HepG2 (cell line): ENCODE data around the gene TDRD9. TPM values are rescaled to one million over a fixed set of nuclear protein-coding genes. Genes with fewer than 3 reads are reported as not detected.

Experiments
- FOXK2 ChIP-seq: fragments of 450-650 bp; IDR thresholded peaks from 2 replicates; pipeline ENCODE4 v1.6.1; 2016
- GABPA ChIP-seq, 2 experiments: IDR thresholded peaks; 2 replicates each; pipeline ENCODE4 v1.6.1; 2011 to 2016; ENCODE audit warnings: low read depth in 2 of 2, low read length in 1 of 2, missing biosample characterization in 1 of 2, missing genetic modification characterization in 1 of 2
- HNRNPL ChIP-seq: fragments of 200-400 bp; formaldehyde crosslinking; IDR thresholded peaks from 2 replicates; pipeline ENCODE4 v1.6.1; 2017; ENCODE audit warnings: mild to moderate bottlenecking, low read depth, low read length
- MAF1 ChIP-seq: sonication (generic); formaldehyde crosslinking; IDR thresholded peaks from 2 replicates; pipeline ENCODE4 v1.5.0; 2020; ENCODE audit warnings: missing genetic modification reagents, borderline replicate concordance
- RFX5 ChIP-seq: IDR thresholded peaks from 2 replicates; pipeline ENCODE4 v1.6.1; 2011; ENCODE audit warnings: low read depth, low read length, improper control_type of control experiment
- RNF2 ChIP-seq: fragments of 450-650 bp; conservative IDR thresholded peaks from 2 replicates; pipeline ENCODE4 v1.6.1; 2016; ENCODE audit warnings: low read depth
- TEAD3 ChIP-seq: optimal IDR thresholded peaks from 2 replicates; pipeline ENCODE3; 2016; ENCODE audit warnings: borderline replicate concordance
- ZBTB21 ChIP-seq: sonication (generic); formaldehyde crosslinking; IDR thresholded peaks from 2 replicates; pipeline ENCODE4 v1.4.0; 2020; ENCODE audit warnings: missing genetic modification reagents
- ZFP36L1 ChIP-seq: sonication (generic); formaldehyde crosslinking; IDR thresholded peaks from 2 replicates; pipeline ENCODE4 v1.8.0; 2022; ENCODE audit warnings: mild to moderate bottlenecking, missing genetic modification reagents, moderate library complexity
- ZMYM4 ChIP-seq: sonication (generic); formaldehyde crosslinking; IDR thresholded peaks from 2 replicates; pipeline ENCODE4 v1.8.1; 2023; ENCODE audit warnings: mild to moderate bottlenecking, missing genetic modification reagents
- ZNF136 ChIP-seq: sonication (generic); formaldehyde crosslinking; IDR thresholded peaks from 2 replicates; pipeline ENCODE4 v1.8.1; 2022; ENCODE audit warnings: low read depth, mild to moderate bottlenecking, moderate library complexity, missing genetic modification reagents
- ZNF143 ChIP-seq: sonication (generic); formaldehyde crosslinking; IDR thresholded peaks from 2 replicates; pipeline ENCODE4 v1.4.0; 2020; ENCODE audit warnings: missing genetic modification reagents
- ZNF207 ChIP-seq: fragments of 450-650 bp; IDR thresholded peaks from 2 replicates; pipeline ENCODE4 v1.6.1; 2016; ENCODE audit warnings: antibody characterized with exemption, borderline replicate concordance
- ZNF335 ChIP-seq: sonication (generic); formaldehyde crosslinking; IDR thresholded peaks from 2 replicates; pipeline ENCODE4 v1.4.0; 2020; ENCODE audit warnings: missing genetic modification reagents
- ZNF343 ChIP-seq: sonication (generic); formaldehyde crosslinking; IDR thresholded peaks from 2 replicates; pipeline ENCODE4 v1.4.0; 2020; ENCODE audit warnings: mild to moderate bottlenecking, missing genetic modification reagents
- ZNF629 ChIP-seq: sonication (generic); formaldehyde crosslinking; conservative IDR thresholded peaks from 2 replicates; pipeline ENCODE4 v1.5.0; 2020; ENCODE audit warnings: missing genetic modification reagents
- ZZZ3 ChIP-seq: sonication (generic); formaldehyde crosslinking; IDR thresholded peaks from 2 replicates; pipeline ENCODE4 v1.4.0; 2020; ENCODE audit warnings: missing genetic modification reagents, mild to moderate bottlenecking, borderline replicate concordance
- polyA plus RNA-seq, 8 experiments: library from polyadenylated mRNA; depleted of rRNA in 3 of 8; stranded (reverse) in 7 of 8; unstranded in 1 of 8; fragments of >200 nt; fragmentation: Illumina TruSeq in 4 of 8; extraction: Trizol in 4 of 8; gene quantifications; 2 replicates each; pipeline versions ENCODE4 v1.2.1 to v1.2.3, GENCODE V29; 2011 to 2016; ENCODE audit warnings: low read depth in 4 of 8, missing spikeins in 1 of 8, mixed read lengths in 1 of 8; ENCODE audit not compliant: insufficient read depth in 1 of 8
- total RNA-seq, 5 experiments: library from RNA; depleted of rRNA; stranded (reverse); fragments of >200 nt; fragmentation: Illumina TruSeq; extraction: Trizol; gene quantifications; 2 replicates each; pipeline ENCODE4 v1.2.3, GENCODE V29; 2016; ENCODE audit warnings: low read depth in 1 of 5
- TF ChIP-seq, protein P1 (sequence below): sonication (generic); formaldehyde crosslinking; IDR thresholded peaks from 2 replicates; pipeline ENCODE4 v1.4.0; 2020; ENCODE audit warnings: mild to moderate bottlenecking, missing genetic modification reagents
- TF ChIP-seq, protein P2 (sequence below), 2 experiments: fragments of 450-650 bp in 1 of 2; sonication (generic) in 1 of 2; formaldehyde crosslinking; IDR thresholded peaks; 2 replicates each; pipeline versions ENCODE4 v1.5.0 to v1.8.0; 2020 to 2022; ENCODE audit warnings: mild to moderate bottlenecking in 1 of 2, missing genetic modification reagents in 1 of 2
- TF ChIP-seq, protein P3 (sequence below): sonication (generic); formaldehyde crosslinking; IDR thresholded peaks from 2 replicates; pipeline ENCODE4 v1.8.1; 2023; ENCODE audit warnings: missing genetic modification reagents, mild to moderate bottlenecking, borderline replicate concordance
- TF ChIP-seq, protein P4 (sequence below): sonication (generic); formaldehyde crosslinking; IDR thresholded peaks from 2 replicates; pipeline ENCODE4 v1.4.0; 2020; ENCODE audit warnings: missing genetic modification reagents
- TF ChIP-seq, protein P5 (sequence below): sonication (generic); formaldehyde crosslinking; IDR thresholded peaks from 2 replicates; pipeline ENCODE4 v1.4.0; 2020; ENCODE audit warnings: missing genetic modification reagents, borderline replicate concordance

TDRD9 gene
- total and polyA plus RNA-seq, 2 of the 13 experiments (the other 11 are each of a cell fraction or from before 2014, with no cell fraction given), result not detected

DNA sequence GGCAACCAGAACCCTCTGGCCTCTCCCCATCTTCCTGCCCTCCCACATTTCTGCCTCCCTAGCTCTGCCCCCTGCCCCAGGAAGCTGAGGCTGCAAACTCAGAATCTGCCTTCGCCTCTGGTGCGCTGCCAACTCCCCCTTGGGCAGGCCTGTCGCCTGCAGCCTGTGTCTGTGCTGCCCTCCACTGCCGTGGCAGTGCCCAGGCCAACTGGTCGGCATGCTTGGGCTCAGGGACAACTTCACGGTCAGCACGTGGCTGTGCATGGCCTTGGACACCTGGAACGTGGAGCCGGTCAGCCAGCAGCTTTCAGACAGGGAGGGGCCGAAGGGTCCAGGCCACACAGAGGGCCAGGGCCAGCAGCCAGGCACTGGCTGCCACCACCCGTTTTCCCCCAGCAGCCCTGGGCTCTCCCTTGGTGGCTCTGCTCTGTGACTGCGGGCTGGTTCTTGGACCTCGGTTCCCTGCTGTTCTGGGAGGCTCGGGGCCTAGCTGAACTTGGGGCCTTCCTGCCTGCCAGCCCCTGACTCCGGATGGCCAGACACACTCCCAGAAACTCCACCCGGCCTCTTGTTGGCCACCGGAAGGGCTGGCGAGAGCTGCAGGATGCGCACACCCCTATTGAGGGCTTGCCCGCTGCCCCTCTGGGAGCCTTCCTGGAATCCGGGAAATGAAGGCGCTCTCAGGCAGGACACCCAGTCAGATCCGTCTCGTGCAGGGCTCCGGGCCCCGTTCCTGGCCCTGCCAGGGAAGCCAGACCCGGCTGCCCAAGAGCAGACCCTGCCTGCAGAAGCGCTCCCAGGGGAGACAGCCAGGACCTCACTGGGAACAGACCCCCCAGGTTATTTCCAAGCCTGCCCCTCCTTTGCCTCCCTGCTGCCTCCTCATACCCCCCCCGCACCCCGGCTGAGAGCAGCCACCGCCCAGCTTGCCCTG is 46.7 kb upstream of the TDRD9 start (continued):
- TF ChIP-seq ZMYM4 (peak; percentile 91), RNF2 (peak; percentile 62; the same call in 1 of the 2 replicates), ZNF343 (CRISPR knock-in tag) (no peak), MAF1 (peak; percentile 32; the same call in 1 of the 2 replicates), FOXK2 (no peak), GABPA (IDR thresholded peaks at IDR 0.05; ENCODE audit: low read depth, low read length) (no peak), GABPA (CRISPR knock-in tag; IDR thresholded peaks at IDR 0.05; ENCODE audit: low read depth) (no peak), TEAD3 (CRISPR knock-in tag) (peak; percentile 92), ZNF143 (CRISPR knock-in tag) (peak; percentile 42; the same call in 1 of the 2 replicates), RFX5 (no peak), ZNF136 (peak; percentile 87; the same call in 1 of the 2 replicates), ZZZ3 (CRISPR knock-in tag) (0 out of 2 replicates have a peak, but pooled peaks have one; percentile 67), ZNF629 (CRISPR knock-in tag) (no peak; the same call in 1 of the 2 replicates), ZBTB21 (no peak), ZNF335 (peak; percentile 63; the same call in 1 of the 2 replicates), HNRNPL (peak; percentile 100), ZFP36L1 (CRISPR knock-in tag) (peak; percentile 98), ZNF207 (no peak)
- TF ChIP-seq, protein P1, sequence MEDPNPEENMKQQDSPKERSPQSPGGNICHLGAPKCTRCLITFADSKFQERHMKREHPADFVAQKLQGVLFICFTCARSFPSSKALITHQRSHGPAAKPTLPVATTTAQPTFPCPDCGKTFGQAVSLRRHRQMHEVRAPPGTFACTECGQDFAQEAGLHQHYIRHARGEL, result peak; percentile 97
- TF ChIP-seq, protein P2, sequence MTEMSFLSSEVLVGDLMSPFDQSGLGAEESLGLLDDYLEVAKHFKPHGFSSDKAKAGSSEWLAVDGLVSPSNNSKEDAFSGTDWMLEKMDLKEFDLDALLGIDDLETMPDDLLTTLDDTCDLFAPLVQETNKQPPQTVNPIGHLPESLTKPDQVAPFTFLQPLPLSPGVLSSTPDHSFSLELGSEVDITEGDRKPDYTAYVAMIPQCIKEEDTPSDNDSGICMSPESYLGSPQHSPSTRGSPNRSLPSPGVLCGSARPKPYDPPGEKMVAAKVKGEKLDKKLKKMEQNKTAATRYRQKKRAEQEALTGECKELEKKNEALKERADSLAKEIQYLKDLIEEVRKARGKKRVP (CRISPR knock-in tag; IDR thresholded peaks at IDR 0.05), result peak in 1 of 2 experiments; percentile 69; a peak in 2 of 4 replicates
- TF ChIP-seq, protein P3, sequence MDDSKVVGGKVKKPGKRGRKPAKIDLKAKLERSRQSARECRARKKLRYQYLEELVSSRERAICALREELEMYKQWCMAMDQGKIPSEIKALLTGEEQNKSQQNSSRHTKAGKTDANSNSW (CRISPR knock-in tag), result peak; percentile 92; the same call in 1 of the 2 replicates
- TF ChIP-seq, protein P4, sequence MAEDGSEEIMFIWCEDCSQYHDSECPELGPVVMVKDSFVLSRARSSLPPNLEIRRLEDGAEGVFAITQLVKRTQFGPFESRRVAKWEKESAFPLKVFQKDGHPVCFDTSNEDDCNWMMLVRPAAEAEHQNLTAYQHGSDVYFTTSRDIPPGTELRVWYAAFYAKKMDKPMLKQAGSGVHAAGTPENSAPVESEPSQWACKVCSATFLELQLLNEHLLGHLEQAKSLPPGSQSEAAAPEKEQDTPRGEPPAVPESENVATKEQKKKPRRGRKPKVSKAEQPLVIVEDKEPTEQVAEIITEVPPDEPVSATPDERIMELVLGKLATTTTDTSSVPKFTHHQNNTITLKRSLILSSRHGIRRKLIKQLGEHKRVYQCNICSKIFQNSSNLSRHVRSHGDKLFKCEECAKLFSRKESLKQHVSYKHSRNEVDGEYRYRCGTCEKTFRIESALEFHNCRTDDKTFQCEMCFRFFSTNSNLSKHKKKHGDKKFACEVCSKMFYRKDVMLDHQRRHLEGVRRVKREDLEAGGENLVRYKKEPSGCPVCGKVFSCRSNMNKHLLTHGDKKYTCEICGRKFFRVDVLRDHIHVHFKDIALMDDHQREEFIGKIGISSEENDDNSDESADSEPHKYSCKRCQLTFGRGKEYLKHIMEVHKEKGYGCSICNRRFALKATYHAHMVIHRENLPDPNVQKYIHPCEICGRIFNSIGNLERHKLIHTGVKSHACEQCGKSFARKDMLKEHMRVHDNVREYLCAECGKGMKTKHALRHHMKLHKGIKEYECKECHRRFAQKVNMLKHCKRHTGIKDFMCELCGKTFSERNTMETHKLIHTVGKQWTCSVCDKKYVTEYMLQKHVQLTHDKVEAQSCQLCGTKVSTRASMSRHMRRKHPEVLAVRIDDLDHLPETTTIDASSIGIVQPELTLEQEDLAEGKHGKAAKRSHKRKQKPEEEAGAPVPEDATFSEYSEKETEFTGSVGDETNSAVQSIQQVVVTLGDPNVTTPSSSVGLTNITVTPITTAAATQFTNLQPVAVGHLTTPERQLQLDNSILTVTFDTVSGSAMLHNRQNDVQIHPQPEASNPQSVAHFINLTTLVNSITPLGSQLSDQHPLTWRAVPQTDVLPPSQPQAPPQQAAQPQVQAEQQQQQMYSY, result peak; percentile 73; the same call in 1 of the 2 replicates
- TF ChIP-seq, protein P5, sequence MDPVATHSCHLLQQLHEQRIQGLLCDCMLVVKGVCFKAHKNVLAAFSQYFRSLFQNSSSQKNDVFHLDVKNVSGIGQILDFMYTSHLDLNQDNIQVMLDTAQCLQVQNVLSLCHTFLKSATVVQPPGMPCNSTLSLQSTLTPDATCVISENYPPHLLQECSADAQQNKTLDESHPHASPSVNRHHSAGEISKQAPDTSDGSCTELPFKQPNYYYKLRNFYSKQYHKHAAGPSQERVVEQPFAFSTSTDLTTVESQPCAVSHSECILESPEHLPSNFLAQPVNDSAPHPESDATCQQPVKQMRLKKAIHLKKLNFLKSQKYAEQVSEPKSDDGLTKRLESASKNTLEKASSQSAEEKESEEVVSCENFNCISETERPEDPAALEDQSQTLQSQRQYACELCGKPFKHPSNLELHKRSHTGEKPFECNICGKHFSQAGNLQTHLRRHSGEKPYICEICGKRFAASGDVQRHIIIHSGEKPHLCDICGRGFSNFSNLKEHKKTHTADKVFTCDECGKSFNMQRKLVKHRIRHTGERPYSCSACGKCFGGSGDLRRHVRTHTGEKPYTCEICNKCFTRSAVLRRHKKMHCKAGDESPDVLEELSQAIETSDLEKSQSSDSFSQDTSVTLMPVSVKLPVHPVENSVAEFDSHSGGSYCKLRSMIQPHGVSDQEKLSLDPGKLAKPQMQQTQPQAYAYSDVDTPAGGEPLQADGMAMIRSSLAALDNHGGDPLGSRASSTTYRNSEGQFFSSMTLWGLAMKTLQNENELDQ (CRISPR knock-in tag), result peak; percentile 64; the same call in 1 of the 2 replicates
